HG02970 (cell line): ENCODE measurements around the gene SLC28A3.

Experiments used
- ATAC-seq: cut with Tn5 transposase; IDR thresholded peaks from one replicate; pipeline ENCODE4 v1.9.1; 2021; ENCODE audit warnings: mild to moderate bottlenecking, moderate library complexity, moderate number of reproducible peaks; ENCODE audit not compliant: unreplicated experiment, low FRiP score

The SLC28A3 gene

GRCh38 chr9:84301851-84302250, 38.7 kb downstream of the SLC28A3 start:
- no peak for ATAC-seq

GRCh38 chr9:84300271-84300670, 40.3 kb downstream of the SLC28A3 start:
- no peak for ATAC-seq

GRCh38 chr9:84297162-84297821, 43.3 kb downstream of the SLC28A3 start:
- no peak for ATAC-seq

GRCh38 chr9:84296146-84296843, 44.3 kb downstream of the SLC28A3 start:
- ATAC-seq: peak; percentile 47

DNA sequence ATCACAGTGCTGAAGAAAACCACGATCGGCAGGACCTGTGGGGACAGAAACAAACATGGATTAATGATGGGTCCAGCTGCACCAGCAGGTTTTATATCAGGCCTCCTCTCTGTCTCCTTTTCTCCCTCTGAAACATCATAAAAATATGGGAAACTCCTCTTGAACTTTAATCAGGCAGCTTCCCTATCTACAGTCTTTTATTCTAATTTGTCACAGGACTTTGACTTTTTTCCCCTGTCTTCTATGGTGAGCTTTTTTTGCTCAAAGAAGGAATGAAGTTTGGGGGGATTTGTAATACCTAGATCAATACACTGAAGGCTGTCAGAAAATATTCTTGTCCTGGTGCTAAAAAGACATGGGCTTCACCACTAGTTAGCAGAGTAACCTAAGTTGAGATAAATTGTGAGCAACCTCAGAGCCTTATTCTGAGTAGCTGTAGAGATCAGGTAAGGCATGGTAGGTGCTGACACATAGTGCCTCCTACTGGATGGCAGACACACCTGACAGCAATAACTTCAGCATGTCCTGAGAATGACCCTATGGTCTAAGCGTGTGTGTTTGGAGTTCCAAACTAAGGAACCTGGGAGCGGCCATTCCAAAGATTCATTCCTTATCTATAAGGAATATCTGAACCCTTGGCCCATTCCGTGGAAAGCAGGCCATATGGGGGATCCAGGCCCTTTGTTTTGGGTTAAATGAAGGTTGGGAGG, 46.2 kb downstream of the SLC28A3 start:
- ATAC-seq: no peak

DNA sequence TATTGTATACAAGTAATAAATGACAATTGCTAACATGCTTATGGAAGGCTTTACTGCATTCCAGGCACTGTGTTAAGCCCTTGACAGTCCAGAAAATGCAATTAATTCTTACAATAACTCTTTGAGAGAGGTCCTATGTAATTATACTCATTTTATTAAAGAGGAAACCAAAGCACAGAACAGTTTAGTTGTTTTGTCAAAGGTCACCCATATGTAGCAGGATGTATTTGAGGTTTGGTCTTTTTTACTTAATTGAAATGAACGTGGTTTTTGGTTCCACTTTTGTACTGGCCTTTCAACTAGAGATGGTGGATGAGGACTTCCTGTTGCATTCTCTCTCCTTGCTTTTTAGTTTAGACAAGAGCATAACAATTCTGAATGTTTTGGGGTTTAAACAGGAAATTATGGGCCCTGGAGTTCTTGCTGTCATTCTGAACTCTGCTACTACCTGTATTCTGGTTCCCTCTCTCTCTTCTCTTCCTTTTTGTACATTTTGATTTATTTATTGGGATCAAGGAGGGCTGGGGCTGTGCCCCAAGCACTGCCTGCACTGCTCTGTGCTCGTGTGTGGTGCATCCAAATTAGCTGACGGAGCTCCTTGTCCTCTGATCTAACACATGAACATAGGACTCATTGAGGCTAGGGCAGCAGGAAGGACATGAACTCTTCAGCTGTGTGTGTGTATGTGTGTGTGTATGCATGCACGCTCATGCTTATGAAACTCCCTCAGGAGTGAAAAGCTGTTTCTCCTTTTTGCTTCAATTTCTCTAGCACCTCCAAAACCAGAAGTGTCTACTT, 47.4 kb downstream of the SLC28A3 start:
- ATAC-seq: no peak

GRCh38 chr9:84285381-84285780, 55.2 kb downstream of the SLC28A3 start:
- no peak for ATAC-seq

DNA sequence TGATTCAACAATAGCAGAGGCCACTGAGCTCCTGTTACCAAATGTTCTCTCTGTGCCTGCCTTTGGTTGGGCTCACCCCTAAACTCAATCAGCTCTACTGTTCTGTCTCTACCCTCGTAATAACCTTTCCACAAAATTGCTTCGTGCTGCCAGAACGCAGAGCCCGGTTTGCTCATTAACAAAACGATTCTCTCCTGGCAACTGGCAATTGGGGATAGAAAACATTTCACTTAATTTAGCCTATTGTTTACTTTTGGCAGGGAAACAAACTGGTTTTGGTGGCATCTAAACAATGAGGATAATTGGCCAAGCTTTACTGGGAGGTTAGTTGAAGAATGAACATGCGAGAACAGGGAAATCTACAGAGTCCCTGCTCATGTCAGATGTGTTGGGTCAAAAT, 56.6 kb downstream of the SLC28A3 start:
- no peak for ATAC-seq

DNA sequence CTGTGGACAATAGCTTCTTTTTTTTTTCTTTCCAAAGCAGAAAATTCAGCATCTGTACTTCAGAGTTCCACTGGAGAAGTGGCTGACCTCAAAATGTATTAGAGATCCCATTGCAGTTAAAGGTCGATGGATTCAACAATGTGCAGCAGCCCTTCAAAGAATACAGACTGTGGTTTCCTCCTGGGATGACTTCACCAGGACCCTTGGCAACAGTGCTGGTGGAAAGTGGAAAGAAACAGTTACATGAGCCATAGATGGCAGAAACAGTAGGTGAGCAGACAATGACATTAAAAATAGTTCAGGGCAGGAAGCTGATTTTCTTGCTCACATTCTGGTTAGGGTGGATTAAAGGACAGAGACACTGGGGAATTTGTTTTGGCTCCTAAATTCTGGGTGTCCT, 62.4 kb downstream of the SLC28A3 start:
- ATAC-seq: no peak

DNA sequence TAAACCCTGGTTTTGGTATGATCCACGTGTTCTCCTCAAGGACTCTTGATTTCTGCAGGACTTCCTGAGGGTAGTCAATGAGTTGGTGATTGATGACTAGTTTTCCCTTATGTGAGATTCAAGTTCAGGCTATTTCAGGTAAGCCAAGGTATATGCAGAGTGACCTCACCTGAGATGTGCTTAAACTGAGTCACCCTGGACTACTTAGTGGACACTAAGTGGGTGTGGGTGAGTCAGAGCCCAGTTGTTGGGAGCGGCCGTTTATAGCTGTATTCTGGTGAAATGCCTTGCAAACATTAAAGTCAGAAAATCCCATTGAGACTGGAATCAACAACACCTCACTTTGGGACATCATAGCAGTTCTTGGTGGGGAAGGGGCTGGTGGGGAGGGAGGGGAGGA, 62.9 kb downstream of the SLC28A3 start:
- ATAC-seq: no peak

DNA sequence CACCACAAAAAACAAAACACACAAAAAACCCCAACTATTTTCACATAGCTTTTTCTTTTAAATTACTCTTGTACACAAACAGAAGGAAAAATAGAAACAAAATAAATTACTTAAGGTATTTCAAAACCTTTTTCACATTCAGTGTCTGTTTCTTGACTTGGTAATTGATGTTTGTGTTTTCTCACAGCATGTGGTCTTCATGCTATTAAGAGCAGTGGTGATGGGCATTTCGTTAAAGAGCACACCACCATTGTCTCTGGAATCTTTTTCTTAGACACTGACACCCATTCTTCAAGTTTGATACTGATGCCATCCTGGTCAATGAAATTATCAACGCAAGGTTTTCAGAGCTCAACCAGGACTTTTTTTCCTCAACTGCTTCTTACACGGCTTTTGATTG, 63.8 kb downstream of the SLC28A3 start:
- ATAC-seq: no peak

GRCh38 chr9:84271921-84272556, 68.5 kb downstream of the SLC28A3 start:
- ATAC-seq: no peak

DNA sequence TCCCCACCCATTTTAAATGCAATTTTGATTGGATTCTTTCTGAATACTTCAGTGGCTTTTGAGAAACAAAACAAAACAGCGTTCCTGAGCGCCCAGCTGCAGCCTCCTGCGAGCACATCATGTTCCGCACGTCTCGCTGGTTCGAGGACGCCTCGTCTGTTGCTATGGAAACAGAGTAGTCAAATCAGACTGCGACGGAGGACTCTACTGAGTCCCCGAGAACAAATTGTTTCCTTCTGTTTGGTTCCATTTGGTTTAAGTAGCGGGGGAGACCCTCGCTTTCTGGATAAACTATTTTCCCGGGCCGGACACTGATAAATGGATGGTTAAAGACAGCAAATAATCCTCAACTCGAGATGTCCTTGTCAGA, 69.0 kb downstream of the SLC28A3 start:
- ATAC-seq: peak; percentile 88

DNA sequence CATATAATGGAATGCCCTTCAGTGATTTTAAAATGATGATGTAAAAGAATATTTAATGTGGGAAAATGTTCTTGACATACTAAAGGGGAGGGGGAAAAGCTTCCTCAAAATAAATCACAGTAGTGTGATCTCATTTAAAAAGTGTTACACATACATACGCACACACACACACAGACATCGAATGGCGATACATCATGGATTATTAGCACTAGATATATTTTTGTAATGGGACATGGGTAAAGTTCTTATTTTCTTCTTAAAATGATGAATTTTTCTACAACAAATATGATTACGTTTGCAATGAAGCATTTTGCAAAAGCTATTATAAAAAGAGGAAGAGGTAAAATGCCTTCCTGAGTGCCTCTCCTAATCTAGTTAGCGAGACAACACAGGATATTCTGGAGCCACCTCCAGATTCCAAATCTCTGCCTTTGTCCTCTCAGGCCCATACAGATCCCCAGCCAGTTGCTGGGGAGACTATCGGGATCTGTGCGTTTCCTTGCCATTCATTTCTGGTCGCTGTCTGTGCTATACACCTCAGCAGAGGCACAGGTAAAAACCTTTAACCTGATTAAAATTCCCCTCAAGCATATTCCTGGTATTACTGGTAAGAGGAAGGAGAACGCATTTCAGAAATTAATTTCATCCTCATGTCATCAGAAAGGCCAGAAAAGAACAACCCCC, 69.6 kb downstream of the SLC28A3 start:
- no peak for ATAC-seq

DNA sequence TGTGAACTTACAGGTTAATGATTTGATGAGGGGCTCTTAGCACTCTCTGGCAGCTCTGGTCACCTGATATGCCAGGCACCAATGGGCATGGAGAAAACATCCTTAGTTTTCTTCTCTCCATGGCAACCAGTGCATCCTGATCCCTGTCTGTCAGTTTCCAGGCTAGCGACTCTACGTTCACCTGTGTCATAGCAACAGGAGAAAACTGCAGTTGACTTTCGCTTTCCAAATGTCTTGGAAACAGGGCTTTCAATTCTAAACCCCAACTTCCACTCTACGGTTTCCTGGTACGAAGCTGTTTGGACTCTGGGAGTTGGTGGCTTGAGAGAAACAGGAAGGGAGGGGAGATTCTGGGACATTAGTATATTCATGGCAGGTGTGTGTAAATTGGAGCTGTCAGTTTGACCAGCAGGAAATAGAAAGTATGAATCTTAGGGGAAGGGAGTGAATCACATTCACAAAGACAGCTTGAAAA, 74.4 kb downstream of the SLC28A3 start:
- ATAC-seq: no peak

DNA sequence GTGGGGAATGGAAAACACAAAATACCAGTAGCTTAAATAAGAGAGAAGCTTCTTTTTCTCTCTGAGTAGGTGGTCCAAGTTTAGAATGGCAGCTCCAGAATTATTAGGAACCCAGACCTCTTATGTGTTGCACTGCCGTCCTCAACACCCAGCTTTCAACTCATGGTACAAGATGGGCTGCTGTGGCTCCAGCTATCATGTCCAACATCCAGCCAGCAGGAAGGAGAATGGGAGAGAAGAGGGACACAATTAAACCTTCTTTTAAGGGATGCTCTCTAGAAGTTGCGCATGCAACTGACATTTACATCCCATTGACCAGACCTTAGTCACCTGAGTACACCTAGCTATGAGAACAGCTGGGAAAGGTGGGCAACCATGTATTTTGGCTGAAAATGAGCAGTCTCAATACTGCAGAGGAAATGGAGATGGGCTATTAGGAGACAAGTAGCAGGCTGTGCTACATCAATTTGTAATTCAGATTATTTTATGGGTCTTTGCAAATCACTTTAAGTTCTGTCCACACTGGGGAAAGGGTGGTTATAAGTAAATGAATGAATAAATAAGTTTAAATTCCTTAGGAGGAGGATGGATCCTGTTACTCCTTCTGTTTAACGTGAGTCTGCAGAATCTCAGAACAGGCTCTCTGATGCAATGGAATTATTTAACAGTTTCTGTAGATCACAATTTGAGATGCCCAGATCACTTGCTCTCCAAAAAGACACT, 76.1 kb downstream of the SLC28A3 start:
- ATAC-seq: no peak

GRCh38 chr9:84261070-84261746, 79.3 kb downstream of the SLC28A3 start:
- ATAC-seq: no peak

- ATAC-seq: no peak
Observed at GRCh38 chr9:84258371-84258770, 82.2 kb downstream of the SLC28A3 start.

GRCh38 chr9:84255696-84256095, 84.9 kb downstream of the SLC28A3 start:
- no peak for ATAC-seq
